DMS 273 (cell line): ENCODE data around the gene LRRN3.
"Not testable (repeated sequence)": the region's sequence is repeated elsewhere in the genome, so short reads cannot be mapped to it uniquely, and the experiment has no call there.

Experiments
- DNase-seq: peaks from one replicate; lab custom pipeline; 2025; ENCODE audit not compliant: unreplicated experiment; lab: John Stamatoyannopoulos, UW

LRRN3 gene

DNA sequence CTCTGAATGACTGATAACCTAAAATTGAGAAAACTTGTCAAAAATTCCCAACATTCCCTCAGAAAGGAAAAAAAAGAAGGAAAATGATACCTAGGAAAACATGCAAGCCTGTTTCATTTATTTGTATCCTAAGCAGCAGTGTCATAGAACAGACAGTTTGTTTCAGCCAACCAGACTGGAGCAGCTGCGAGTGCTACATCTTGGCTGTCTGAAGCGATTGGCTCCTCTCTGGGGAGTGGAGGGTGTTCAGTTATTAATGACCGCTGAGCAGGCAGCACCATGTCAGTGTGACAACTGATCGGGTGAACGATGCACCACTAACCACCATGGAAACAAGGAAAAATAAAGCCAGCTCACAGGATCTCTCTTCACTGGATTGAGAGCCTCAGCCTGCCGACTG, at the start of gene LRRN3:
TSS of gene LRRN3 (plus strand) at position 282 of the 400 bp plus-strand sequence. CDS start 31,646 bp downstream, outside the sequence.
- DNase-seq: peak; percentile 91

GRCh38 chr7:111041577-111041976, 49.4 kb upstream of the LRRN3 start:
- no peak for DNase-seq

GRCh38 chr7:111042842-111043241, 48.1 kb upstream of the LRRN3 start:
- DNase-seq: no peak

DNA sequence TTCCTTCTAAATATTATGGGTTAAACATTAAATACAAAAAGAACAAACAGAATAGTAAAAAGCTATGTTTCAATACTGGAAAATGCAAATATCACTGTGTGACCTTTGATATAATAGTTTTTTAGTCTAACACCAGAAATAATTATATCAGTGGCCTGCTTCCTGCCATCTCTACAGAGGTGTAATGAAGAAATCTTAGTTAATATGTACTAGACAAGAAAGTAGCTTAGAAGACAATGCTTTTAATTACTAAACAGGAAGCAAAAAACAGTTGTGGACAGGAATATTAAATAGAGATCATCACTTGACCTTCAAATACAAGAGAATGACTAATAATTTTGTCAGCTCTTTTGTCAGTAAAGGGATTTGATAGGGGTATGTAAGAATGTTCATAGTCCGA, 47.4 kb upstream of the LRRN3 start:
- DNase-seq: no peak

GRCh38 chr7:111045449-111045848, 45.5 kb upstream of the LRRN3 start:
- DNase-seq: no peak

GRCh38 chr7:111047595-111047994, 43.3 kb upstream of the LRRN3 start:
- no peak for DNase-seq

DNA sequence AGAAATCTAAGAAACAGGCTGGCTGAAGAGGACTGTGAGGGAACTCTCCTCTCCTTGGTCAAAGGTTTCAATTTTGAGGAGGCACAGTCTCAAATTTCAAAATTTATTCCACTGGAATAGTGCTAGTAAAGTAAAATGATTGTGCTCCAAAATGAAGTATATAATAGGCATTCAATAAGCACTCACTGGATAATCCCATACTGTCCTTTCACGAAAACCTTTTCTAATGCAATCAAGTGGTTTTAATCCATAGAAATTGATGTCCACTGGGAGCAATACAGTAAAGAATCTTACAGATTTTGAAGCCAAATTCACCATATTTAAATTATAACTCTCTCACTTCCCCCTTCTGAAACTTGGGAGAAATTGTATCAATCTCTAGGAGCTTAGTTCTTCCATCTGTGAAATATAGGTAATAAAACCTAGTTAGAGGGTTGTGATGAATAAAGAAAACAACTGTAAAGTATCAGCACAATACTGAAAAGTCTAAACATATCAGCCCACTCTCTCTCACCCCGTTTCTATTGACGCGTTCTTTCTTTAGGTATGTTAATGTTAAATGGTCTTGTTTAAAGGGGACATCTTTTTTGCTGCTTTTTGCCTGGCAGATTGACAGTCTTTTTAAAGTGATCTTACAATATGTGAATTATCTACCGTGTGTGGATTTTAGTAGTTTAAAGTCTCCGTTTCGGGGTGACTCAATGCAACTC, 40.8 kb upstream of the LRRN3 start:
- no peak for DNase-seq

DNA sequence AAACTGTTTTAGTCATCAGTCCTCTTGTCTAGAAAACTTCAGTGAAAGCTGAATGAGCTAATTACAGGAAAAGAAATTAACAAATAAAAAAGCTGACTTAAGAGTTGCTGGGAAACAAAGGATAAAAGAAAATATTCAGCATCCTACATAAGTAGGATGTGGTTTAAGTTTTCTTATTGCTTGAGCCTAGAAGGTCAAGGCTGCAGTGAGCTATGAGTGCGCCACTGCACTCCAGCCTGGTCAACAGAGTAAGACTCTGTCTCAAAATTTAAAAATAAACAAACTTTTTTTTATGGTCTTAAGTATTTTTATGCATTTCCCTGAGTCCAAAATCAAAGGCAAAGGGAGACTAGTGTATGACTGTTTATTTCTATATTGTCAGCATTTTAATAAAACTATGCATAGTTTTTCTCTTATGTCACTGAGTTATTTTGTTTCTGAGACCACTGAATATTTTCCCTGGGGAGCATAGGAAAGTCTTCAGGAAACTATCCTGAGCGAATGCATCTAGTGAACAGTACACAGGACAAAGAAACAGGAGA, 40.0 kb upstream of the LRRN3 start:
- DNase-seq: no peak

DNA sequence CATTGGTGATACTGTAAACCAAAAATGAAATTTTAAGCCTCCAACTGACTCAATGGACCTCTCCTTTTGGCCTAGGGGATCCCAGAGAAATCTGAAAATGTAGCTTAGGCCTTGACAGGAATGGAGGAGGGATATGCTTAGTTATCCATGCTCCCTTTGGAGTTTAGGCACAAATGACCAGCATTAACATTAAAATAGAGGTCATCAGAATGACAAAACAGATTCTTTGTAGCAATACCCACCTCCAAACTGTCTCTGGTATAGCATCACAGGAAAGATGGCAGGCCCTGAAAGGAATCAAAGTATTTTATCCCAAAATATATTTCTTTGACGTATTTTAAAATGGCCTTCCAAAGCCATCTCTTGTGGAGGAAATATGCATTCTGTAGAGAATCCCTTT, 39.1 kb upstream of the LRRN3 start:
- no peak for DNase-seq

DNA sequence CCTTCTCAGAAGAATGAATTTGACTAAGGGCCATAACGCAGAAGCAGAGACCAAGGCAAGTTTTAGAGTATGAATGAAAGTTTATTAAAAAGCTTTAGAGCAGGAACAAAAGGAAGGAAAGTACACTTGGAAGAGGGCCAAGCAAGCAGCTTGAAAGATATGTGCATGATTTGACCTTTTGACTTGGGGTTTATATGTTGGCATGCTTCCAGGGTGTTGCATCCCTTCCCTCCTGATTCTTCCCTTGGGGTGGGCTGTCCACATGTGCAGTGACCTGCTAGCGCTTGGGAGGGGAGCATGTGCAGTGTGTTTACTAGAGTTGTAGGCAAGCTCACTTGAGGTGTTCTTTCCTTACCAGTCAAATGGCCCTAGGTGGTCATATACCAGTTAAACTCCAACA, 37.9 kb upstream of the LRRN3 start:
- DNase-seq: peak; percentile 38

GRCh38 chr7:111056371-111056770, 34.6 kb upstream of the LRRN3 start:
- no peak for DNase-seq

GRCh38 chr7:111057066-111057465, 33.9 kb upstream of the LRRN3 start:
- peak; percentile 21 for DNase-seq

GRCh38 chr7:111059833-111060232, 31.1 kb upstream of the LRRN3 start:
- DNase-seq: no peak

GRCh38 chr7:111063166-111063565, 27.8 kb upstream of the LRRN3 start:
- no peak for DNase-seq

GRCh38 chr7:111067251-111067650, 23.7 kb upstream of the LRRN3 start:
- DNase-seq: no peak

- DNase-seq: no peak
Measured at GRCh38 chr7:111067682-111068081, 23.2 kb upstream of the LRRN3 start.

- DNase-seq: no peak
Measured at GRCh38 chr7:111068618-111069017, 22.3 kb upstream of the LRRN3 start.

DNA sequence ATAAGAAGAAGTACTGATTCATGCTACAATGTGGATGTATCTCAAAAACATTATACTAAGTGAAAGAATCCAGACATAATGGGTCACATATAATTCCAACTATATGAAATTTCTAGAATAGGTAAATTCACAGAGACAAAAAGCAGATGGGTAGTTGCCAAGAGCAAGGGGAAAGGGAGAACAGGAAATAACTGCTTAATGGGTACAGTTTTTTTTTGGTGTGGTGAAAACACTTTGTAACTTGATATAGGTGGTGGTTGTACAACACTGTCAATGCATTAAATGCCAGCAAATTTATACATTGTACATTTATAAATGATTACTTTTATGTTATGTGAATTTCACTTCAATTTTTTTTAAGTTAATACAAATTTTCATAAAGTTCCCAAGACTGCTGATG, 19.4 kb upstream of the LRRN3 start:
- no peak for DNase-seq

- DNase-seq: not testable (repeated sequence)
Measured at GRCh38 chr7:111072658-111073057, 18.3 kb upstream of the LRRN3 start.

DNA sequence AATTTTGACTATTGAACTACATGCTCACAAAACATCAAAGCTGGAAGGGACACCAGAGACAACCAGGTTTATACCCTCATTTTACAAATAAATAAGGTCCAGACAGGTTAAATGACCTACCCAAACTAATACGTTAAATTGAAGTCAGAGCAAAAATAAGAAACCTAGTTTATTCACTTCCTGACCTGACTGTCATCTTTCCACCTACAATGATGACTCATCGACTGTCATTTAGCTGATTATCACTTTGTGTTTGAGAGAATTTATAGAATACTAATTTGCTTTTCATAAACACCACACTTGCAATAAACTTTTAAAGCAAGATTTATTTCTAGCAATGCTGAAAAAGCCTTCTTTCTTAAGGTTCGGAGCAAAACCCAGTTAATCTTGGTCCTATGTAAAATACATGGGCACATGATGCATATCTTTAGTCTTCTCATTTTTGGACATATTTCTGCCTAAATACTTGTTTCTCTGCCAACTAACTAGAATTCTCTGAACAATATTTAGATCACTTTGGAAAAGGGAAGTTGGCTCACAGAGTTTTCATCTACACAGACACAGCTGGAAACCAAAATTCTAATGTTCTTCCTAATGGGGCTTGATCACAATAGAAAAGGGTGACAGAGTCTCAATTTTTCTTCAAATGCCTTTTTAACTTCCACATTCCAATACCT, 16.7 kb upstream of the LRRN3 start:
- DNase-seq: no peak

- no peak for DNase-seq
Measured at GRCh38 chr7:111074748-111075146, 16.2 kb upstream of the LRRN3 start.

- DNase-seq: no peak
Measured at GRCh38 chr7:111075498-111075897, 15.4 kb upstream of the LRRN3 start.
